Fibroblast of lung (primary cell): ENCODE data around the gene PIP5K1C.

Source experiments
- CTCF ChIP-seq, 2 donors: IDR thresholded peaks in 1 of 2; conservative IDR thresholded peaks in 1 of 2; 1 replicate in 1 of 2; 2 replicates in 1 of 2; pipeline ENCODE4 v1.5.1; 2011 to 2012; ENCODE audit warnings: low read length in 2 of 2, control low read depth in 1 of 2, inconsistent platforms in 1 of 2, low read depth in 1 of 2, mild to moderate bottlenecking in 1 of 2
- EZH2 ChIP-seq: IDR thresholded peaks from 2 replicates; pipeline ENCODE4 v1.5.1; 2012; ENCODE audit warnings: low read length, control low read depth, mild to moderate bottlenecking; ENCODE audit errors: missing control alignments

GRCh38 chr19:3639479-3639878, 60.8 kb downstream of the PIP5K1C start:
- TF ChIP-seq CTCF (conservative IDR thresholded peaks at IDR 0.05 in 1 of 2, IDR thresholded peaks at IDR 0.05 in 1 of 2; ENCODE audit: low read depth in 1 of 2, low read length in 2 of 2) = no peak
- TF ChIP-seq EZH2 = no peak
